Astrocyte (in vitro differentiated cells and primary cell): ENCODE results near the gene DMRTA2.

Experiments
- CTCF ChIP-seq: IDR thresholded peaks from 2 replicates; pipeline ENCODE4 v1.5.1; 2011; ENCODE audit warnings: low read depth, mild to moderate bottlenecking, inconsistent platforms, low read length, moderate library complexity; ENCODE audit not compliant: insufficient read depth
- EZH2 ChIP-seq: IDR thresholded peaks from 2 replicates; pipeline ENCODE4 v1.6.1; 2012; ENCODE audit warnings: mild to moderate bottlenecking, low read length, inconsistent platforms; ENCODE audit not compliant: insufficient read depth

- TF ChIP-seq CTCF (no peak), EZH2 (no peak)
These were observed 54.1 kb downstream of the DMRTA2 start for GRCh38 chr1:50369008-50369634.
